GM12874 (cell line): ENCODE data around the gene GATA6.

ENCODE experiments used
- CTCF ChIP-seq: IDR thresholded peaks from 2 replicates; pipeline ENCODE4 v1.5.1; 2011; ENCODE audit warnings: low read depth, mild to moderate bottlenecking, control low read depth, low read length, moderate library complexity; ENCODE audit not compliant: insufficient read depth

Gene GATA6

GRCh38 chr18:22214731-22215528 lies 45.5 kb downstream of the GATA6 start:
- TF ChIP-seq CTCF: no peak

DNA sequence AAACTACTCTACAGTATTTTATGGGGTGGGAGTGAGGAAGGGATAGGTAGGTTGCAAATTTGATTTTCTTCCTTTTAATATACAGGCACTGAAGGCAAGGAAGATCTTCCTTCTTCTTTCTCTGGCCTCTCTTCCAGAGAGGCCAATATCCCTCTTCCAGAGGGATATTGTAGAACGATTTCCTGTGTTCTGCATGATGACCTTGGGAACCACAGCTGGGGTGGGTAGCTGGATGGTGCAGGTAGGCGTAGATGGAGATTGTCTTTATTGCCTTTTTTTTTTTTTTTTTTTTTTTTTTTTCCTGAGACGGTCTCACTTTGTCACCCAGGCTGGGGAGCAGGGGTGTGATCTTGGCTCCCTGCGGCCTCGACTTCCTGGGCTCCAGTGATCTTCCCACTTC lies 49.4 kb downstream of the GATA6 start:
- no peak for TF ChIP-seq CTCF

GRCh38 chr18:22219568-22220355 lies 50.4 kb downstream of the GATA6 start:
- TF ChIP-seq CTCF: no peak

GRCh38 chr18:22221350-22221749 lies 52.0 kb downstream of the GATA6 start:
- TF ChIP-seq CTCF: no peak

GRCh38 chr18:22223254-22223964 lies 54.0 kb downstream of the GATA6 start:
- no peak for TF ChIP-seq CTCF

DNA sequence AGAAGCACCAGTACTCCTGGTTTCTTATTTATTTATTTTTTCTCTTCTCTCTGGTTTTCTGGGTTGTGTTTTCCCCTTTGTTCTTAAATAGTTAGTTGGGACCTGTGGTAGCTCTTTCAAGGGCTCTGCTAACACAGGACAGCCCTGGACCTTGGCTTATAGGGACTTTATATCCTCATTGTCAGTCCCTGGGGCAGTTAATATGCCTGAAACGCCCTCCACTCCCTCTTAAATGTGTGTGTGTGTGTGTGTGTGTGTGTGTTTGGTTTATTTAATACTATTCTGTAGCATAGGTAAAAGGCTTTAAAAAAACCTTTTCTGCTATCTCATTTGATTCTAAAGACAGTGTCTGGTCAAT lies 54.6 kb downstream of the GATA6 start:
- no peak for TF ChIP-seq CTCF

DNA sequence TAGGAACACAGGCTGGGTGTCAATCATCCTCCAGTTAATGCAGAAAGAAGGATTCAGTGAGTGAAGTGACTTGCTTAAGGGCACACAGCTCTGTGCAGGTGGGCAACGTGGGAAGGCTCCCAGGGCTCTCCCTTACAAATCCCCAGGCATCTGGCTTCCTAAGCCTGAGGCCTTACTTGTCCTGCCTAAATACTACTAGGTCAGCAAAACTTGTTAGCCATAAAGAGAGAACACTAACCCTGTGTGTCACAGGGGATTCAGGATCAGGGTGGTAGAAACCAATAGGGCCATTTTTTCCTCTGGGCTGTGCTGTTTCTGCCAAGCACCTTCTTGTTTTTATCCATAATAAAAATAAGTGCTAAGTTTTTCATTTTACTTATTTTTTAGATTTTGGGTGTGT lies 55.0 kb downstream of the GATA6 start:
- TF ChIP-seq CTCF: no peak
